Adrenal gland (tissue), 5 donors: ENCODE measurements around the gene SLC45A2.

Experiments used
- CTCF ChIP-seq, 6 experiments: fragments of 450-650 bp in 4 of 6; fragments of 200-600 bp in 2 of 6; sonication (generic) in 1 of 6; IDR thresholded peaks; 1 replicate in 5 of 6; 2 replicates in 1 of 6; pipeline versions ENCODE4 v1.5.1 to v1.8.0; 2016 to 2021; ENCODE audit warnings: antibody characterized with exemption in 6 of 6, mild to moderate bottlenecking in 2 of 6, moderate library complexity in 1 of 6
- POLR2A ChIP-seq, 2 donors: fragments of 450-650 bp; IDR thresholded peaks; one replicate each; pipeline ENCODE4 v1.6.1; 2017; ENCODE audit warnings: antibody characterized with exemption in 2 of 2, mild to moderate bottlenecking in 2 of 2, moderate library complexity in 1 of 2
- donor health status: DM: no; HTN: no; CAD: no.

GRCh38 chr5:33927685-33928084 lies 56.8 kb downstream of the SLC45A2 start:
- TF ChIP-seq CTCF (IDR thresholded peaks at IDR 0.05): no peak
- TF ChIP-seq POLR2A (IDR thresholded peaks at IDR 0.05): no peak
